DMS114 treated with DMSO at 0.1 percent for 48 hours (cell line): ENCODE results near the gene KLHL24.
"Not testable (repeated sequence)": the region's sequence is repeated elsewhere in the genome, so short reads cannot be mapped to it uniquely, and the experiment has no call there.

Experiments
- DNase-seq: peaks from one replicate; lab custom pipeline; 2025; ENCODE audit not compliant: unreplicated experiment; lab: John Stamatoyannopoulos, UW

Gene KLHL24, protein sequence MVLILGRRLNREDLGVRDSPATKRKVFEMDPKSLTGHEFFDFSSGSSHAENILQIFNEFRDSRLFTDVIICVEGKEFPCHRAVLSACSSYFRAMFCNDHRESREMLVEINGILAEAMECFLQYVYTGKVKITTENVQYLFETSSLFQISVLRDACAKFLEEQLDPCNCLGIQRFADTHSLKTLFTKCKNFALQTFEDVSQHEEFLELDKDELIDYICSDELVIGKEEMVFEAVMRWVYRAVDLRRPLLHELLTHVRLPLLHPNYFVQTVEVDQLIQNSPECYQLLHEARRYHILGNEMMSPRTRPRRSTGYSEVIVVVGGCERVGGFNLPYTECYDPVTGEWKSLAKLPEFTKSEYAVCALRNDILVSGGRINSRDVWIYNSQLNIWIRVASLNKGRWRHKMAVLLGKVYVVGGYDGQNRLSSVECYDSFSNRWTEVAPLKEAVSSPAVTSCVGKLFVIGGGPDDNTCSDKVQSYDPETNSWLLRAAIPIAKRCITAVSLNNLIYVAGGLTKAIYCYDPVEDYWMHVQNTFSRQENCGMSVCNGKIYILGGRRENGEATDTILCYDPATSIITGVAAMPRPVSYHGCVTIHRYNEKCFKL

GRCh38 chr3:183635431-183636220 lies at the start of gene KLHL24:
Gene KLHL24 (plus strand): TSS chr3:183635623. CDS start chr3:183650357, 14,734 bp downstream.
- DNase-seq, result peak; percentile 89

- no peak for DNase-seq
Measured at GRCh38 chr3:183586477-183586876, 48.9 kb upstream of the KLHL24 start.

- DNase-seq, result no peak
Measured at GRCh38 chr3:183587336-183587735, 48.1 kb upstream of the KLHL24 start.

DNA sequence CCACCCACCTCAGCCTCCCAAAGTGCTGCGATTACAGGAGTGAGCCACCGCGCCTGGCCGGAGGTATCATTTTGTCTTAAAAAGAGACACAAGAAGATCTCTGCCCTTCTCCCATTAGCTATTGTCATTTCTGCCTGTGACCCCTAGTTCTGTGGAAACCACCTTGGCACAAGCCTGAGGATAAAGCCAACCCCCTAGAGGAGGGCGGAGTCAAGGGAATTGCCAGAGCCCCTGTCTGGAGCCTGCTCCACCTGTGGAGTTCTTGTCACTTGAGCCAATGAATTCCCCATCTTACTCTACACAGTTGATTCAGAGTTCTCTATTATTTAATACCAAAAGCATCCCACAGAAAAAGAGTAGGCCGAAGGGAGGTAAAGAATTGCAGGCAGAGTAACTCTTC lies 45.0 kb upstream of the KLHL24 start:
- DNase-seq, result no peak

DNA sequence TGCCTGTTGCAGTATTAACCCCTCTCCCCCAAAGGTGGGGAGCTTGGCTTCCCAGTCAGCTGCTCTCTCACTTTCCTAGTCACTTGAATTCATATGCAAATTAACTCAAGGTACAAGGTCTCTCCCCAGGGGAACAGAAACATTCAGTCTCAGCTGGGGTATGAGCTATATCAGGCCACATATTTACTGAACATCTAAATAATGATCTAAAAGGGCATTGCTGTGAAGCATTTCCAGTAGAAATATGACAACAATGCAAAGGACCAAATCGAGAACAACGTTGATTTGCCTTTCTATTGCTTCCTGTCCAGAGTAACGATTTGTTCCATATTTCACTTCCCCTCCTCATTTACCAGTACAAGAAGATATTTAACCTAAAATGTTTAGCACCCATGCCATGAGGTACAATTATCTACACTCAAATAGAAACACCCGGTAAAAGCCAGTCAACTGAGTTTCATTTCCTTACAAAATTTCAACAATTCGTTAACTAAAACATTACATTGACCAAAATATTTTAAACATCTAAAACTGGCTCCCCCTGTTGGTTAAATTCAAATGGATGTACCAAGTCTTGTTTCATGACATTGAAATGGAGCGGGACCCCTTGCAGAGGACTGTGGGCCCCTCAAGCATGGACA lies 43.4 kb upstream of the KLHL24 start:
- DNase-seq, result no peak

DNA sequence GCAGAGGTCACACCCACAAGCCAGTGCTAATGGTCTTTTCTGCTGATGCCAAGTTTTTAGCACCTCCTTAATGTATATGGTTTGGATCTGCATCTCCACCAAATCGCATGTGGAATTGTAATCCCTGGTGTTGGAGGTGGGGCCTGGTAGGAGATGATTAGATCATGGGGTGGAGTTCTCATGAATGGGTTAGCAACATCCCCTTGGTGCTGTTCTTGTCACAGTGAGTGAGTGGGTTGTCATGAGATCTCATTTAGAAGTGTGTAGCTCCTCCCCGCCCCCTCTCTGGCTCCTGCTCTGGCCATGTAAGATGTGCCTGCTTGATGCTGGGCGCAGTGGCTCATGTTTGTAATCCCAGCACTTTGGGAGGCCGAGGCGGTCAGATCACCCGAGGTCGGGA lies 42.6 kb upstream of the KLHL24 start:
- no peak for DNase-seq

DNA sequence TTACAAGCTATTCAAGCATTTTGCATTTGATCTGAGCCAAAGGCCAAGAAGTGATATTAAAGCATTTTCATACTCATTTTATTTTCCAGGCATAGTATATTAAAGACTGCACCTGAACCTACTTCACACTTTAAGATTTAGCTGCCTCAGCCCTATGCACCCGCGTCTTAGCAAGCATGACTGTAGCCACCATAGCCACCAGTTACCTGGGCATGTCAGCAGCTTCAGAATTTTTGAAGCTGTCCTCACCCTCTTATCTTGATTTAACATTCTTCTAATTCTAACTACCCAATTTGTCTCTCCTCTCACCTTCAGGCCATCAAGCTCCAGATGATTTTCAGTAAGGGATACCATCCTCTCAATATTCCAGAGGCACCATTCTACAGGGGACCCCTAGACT lies 40.8 kb upstream of the KLHL24 start:
- no peak for DNase-seq

DNA sequence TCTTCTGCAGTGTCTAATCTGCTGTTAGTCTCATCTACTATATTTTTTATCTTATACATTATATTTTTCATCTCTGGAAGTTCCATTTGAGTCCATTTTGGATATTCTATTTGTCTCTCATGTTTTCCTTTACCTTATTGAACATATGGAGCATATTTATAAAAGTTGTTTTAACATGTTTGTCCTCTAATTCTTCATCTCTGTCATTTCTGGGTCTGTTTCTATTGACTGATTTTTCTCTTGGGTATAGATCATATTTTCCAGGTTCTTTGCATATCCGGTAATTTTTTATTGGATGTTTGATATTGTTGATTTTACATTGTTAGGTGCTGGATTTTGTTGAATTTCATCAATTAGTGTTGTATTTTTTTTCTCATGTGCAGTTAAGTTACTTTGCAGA lies 37.5 kb upstream of the KLHL24 start:
- DNase-seq, result no peak

DNA sequence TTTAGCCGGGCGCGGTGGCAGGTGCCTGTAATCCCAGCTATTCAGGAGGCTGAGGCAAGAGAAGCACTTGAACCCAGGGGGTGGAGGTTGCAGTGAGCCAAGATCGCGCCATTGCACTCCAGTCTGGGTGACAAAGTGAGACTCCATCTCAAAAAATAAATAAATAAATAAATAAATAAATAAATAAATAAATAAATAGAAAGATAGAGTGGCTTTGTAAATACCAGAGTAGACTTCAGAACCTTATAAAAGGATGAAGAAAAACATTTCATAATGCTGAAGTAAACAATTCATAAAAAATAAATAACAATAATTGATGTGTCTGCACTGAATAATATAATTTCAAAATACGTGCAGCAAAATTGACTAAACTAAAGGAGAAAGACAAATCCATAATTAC lies 24.1 kb upstream of the KLHL24 start:
- DNase-seq, result not testable (repeated sequence)

GRCh38 chr3:183613366-183614285 lies 21.8 kb upstream of the KLHL24 start:
- no peak for DNase-seq

DNA sequence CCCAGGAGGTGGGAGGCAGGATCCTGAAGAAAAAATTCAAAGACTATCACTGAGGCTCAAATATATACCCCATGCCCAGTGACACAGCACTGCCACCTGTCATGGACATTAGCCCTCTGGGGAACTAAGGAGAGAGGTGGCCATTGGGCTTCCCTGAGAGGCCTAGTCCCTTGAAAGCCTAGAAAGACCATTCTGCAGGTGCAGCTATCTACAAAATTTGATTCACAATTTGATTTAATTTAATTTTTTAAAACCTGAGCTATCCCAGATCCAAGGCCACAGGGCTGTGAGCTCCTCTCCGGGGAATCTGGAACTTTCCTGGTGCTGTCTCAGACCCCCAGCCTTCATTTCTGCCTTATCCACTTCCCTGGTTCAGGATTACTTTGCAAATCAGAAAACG lies 16.9 kb upstream of the KLHL24 start:
- DNase-seq, result no peak

DNA sequence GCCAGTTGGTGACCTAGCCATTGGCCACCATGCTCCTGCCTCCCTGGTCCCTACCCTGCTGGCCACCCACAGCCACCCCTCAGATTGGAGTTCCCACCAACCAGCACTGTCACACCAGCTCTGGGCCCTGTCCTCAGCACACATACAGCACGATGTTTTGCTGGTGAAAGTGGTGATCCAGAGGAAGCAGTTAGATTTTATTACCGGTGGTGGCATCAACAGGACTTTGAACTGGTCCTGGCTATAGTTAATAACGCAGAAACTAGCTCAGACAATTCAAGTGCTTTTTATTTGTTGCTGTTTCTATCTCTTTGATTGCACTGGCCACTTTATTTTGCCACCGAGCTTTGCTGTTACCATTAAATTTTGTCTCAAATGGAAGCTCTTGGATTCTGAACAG lies 16.4 kb upstream of the KLHL24 start:
- no peak for DNase-seq

DNA sequence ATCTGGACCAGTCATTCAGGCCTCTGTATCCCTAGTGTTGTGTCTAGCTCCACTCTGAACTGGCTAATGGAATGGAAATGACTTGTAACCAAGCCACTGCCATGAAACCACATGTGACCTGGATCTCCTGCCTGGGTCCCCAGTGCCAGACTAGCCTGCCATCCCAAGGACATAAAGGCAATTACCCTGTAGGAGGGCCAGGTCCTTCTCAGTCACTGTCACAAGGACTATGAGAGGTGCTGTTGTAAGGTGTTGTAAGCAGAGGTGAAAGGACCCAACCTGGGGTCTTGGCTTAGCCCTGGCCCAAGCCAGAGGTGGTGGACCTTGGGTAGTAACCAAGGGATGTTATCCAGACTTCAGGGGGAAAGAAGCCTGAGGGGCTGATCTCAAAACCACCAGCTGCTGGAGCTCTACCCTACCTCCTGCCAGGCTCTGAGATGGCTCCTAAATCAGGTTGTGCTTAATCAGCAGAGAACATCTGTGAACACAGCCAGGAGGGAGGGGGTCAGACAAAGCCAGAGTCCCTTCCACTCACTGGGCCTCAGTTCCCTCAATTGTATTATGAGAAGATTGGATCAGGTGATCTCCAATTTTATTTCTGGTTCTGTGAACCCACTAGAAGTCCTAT lies 15.7 kb upstream of the KLHL24 start:
- no peak for DNase-seq

DNA sequence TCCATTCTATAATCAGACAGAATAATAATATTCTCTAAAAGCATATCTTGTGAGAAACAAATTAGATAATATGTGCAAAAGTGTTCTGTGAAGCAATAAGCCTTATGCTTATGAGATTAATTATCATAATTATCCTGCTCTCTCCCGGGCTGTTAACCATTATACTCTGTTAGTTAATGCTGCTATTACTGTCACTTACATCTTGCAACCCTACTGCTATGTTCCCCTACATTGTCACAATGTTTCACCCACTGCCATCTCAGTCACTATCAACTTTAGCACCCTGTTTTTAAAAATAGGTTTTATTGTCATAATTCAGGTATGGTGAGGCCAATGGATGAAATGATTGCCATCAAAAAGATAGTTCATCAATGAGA lies 15.2 kb upstream of the KLHL24 start:
- no peak for DNase-seq

- DNase-seq, result not testable (repeated sequence)
Measured at GRCh38 chr3:183622473-183622872, 12.9 kb upstream of the KLHL24 start.

- no peak for DNase-seq
Measured at GRCh38 chr3:183626877-183627594, 8.4 kb upstream of the KLHL24 start.

DNA sequence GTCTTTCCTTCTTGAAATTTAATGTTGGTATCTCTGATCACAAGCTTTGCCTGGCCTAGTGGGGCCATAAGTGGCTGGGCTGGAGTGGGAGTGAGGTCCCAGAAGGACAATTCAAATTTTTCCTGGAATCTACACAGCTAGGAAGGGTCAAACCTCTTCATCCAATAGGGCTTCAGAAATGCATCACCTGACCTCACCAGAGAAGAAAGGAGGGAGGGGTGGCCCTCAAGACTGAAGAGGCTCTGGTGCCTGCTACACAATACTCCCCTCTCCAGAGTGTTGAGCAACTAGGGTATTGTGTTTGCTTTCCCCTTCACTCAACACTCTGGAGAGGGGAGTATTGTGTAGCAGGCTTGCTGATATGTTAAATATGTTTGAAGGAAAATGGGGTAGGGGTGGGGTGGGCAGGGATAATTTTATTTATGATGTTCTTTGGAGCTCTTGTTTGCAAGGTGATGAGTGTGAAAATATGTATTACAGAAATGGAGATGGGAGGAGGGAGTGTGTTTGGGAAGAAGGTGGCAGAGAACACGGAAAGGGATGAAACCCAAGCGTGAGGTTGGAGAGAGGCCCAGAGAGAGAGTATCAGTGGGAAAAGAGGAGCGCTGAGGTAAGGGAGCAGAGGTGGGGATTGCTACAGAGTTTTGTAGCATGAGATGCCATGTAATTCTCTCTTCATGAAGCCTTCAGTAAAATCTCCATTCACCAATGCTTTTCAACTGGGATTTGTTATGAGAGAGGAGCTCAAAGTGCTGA lies 5.7 kb upstream of the KLHL24 start:
- DNase-seq, result no peak

GRCh38 chr3:183631715-183632114 lies 3.7 kb upstream of the KLHL24 start:
- no peak for DNase-seq

DNA sequence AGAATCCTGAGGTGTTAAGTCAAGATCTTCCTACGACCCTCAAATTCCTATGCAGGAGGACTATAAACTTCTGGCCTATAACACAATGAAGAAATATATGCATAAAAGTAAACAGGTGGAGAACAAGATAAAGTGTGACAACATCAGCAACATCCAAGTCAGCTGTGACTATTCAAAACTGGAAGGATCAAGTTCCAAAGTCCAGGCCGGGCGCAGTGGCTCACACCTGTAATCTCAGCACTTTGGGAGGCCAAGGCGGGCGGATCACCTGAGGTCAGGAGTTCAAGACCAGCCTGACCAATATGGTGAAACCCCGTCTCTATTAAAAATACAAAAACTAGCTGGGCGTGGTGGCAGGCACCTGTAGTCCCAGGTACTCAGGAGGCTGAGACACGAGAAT lies 2.7 kb upstream of the KLHL24 start:
- DNase-seq, result not testable (repeated sequence)
